Mammary epithelial cell (primary cell): Measurements from ENCODE around the gene USP54.

Experiments used
- EZH2 ChIP-seq: IDR thresholded peaks from 2 replicates; pipeline ENCODE4 v1.6.1; 2012; ENCODE audit warnings: low read length, inconsistent platforms, borderline replicate concordance
- TF ChIP-seq, protein P1 (sequence below), 2 donors: IDR thresholded peaks in 1 of 2; conservative IDR thresholded peaks in 1 of 2; 2 replicates each; pipeline ENCODE4 v1.5.1; 2011 to 2012; ENCODE audit warnings: inconsistent platforms in 2 of 2, low read length in 2 of 2, mild to moderate bottlenecking in 2 of 2, control low read depth in 1 of 2, low read depth in 1 of 2; ENCODE audit not compliant: insufficient read depth in 1 of 2; ENCODE audit errors: extremely low read depth in 1 of 2

DNA sequence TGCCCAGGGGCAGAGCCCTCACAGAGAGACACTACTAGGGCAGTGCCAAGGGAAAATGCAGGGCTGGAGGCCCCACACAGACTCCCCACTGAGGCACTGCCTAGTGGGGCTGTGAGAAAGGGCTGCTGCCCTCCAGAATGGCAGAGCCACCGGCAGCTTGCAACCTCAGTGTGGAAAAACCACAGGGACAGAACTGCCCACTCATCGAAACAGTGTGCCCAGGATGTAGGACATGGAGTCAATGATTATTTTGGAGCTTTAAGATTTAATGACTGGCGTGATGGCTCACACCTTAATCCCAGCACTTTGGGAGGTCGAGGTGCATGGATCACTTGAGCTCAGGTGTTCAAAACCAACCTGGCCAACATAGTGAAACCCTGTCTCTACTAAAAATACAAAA lies 130.2 kb downstream of the USP54 start:
- TF ChIP-seq, protein P1, sequence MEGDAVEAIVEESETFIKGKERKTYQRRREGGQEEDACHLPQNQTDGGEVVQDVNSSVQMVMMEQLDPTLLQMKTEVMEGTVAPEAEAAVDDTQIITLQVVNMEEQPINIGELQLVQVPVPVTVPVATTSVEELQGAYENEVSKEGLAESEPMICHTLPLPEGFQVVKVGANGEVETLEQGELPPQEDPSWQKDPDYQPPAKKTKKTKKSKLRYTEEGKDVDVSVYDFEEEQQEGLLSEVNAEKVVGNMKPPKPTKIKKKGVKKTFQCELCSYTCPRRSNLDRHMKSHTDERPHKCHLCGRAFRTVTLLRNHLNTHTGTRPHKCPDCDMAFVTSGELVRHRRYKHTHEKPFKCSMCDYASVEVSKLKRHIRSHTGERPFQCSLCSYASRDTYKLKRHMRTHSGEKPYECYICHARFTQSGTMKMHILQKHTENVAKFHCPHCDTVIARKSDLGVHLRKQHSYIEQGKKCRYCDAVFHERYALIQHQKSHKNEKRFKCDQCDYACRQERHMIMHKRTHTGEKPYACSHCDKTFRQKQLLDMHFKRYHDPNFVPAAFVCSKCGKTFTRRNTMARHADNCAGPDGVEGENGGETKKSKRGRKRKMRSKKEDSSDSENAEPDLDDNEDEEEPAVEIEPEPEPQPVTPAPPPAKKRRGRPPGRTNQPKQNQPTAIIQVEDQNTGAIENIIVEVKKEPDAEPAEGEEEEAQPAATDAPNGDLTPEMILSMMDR (conservative IDR thresholded peaks at IDR 0.05 in 1 of 2, IDR thresholded peaks at IDR 0.05 in 1 of 2; ENCODE audit: extremely low read depth in 1 of 2, insufficient read depth in 1 of 2, low read depth in 1 of 2, low read length in 2 of 2): no peak
- TF ChIP-seq EZH2: no peak
